GM06990 (cell line): ENCODE results near the gene SECISBP2.
"Not testable (repeated sequence)": the region's sequence is repeated elsewhere in the genome, so short reads cannot be mapped to it uniquely, and the experiment has no call there.

Experiments used
- DNase-seq: peaks from one replicate; pipeline ENCODE4 v3.0.0-alpha.2; 2011; ENCODE audit not compliant: insufficient read length; ENCODE audit errors: extremely low read depth
- H3K27me3 ChIP-seq: replicated peaks from 2 replicates; pipeline ENCODE4 v1.6.0; 2011; ENCODE audit warnings: low read length; ENCODE audit not compliant: control insufficient read depth, insufficient read depth
- H3K36me3 ChIP-seq: 2 replicates; pipeline ENCODE4 v1.5.1; 2011; ENCODE audit warnings: low read length; ENCODE audit not compliant: control insufficient read depth, insufficient read depth
- H3K4me3 ChIP-seq: replicated peaks from 2 replicates; pipeline ENCODE4 v1.5.1; 2011; ENCODE audit warnings: low read depth, mild to moderate bottlenecking, control low read depth, low read length
- CTCF ChIP-seq: IDR thresholded peaks from 2 replicates; pipeline ENCODE4 v1.5.1; 2011; ENCODE audit warnings: low read length, control low read depth, mild to moderate bottlenecking, inconsistent platforms; ENCODE audit not compliant: insufficient read depth, poor library complexity, severe bottlenecking

SECISBP2 gene

GRCh38 chr9:89318123-89319014 is at the start of gene SECISBP2:
SECISBP2 (plus strand) TSS chr9:89318500; CDS start chr9:89318577, 77 bp downstream.
- Histone ChIP-seq H3K4me3 (peak within 1 kb of the TSS; percentile 81), H3K27me3 (no peaks in the 10 kb centered on the region), H3K36me3 (no peaks in the 10 kb centered on the region; the same call in 1 of the 2 replicates)
- peak; percentile 77 for TF ChIP-seq CTCF
- DNase-seq, result peak; percentile 97

DNA sequence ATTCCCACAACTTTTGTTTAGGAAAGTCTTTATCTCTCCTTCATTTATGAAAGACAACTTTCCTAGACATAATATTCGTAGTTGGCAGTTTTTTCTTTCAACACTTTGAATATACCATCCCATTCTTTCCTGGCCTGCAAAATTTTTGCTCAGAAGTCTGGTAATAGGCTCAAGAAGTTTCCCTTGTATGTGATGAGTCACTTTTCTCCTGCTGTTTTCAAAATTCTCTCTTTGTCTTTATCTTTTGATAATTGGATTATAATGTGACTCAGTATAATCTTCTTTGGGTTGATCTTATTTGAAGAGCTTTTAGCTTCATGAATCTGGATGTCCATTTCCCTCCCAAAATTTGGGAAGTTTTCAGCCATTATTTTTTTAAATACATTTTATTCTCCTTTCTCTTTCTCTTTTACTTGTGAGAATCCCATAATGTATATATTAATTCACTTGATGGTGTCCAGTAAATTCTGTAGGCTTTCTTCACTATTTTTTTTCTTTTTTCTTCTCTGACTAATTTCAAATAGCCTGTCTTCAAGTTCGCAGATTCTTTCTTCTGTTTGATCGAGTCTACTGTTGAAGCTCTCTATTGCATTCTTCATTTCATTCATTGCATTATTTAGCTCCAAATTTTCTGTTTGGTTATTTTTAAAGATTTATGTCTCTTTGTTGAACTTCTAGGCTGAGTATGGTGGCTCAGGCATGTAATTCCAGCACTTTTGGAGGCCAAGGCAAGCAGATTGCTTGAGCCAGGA is 44.6 kb upstream of the SECISBP2 start:
- no peaks in the 10 kb centered on the region for H3K27me3 ChIP-seq
- TF ChIP-seq CTCF, result no peak
- DNase-seq, result no peak
- H3K4me3 ChIP-seq, result no peak overlapping the region
- H3K36me3 ChIP-seq, result no peaks in the 10 kb centered on the region

GRCh38 chr9:89274838-89275237 is 43.5 kb upstream of the SECISBP2 start:
- Histone ChIP-seq H3K27me3 (no peaks in the 10 kb centered on the region), H3K4me3 (no peak overlapping the region), H3K36me3 (no peaks in the 10 kb centered on the region)
- no peak for TF ChIP-seq CTCF
- no peak for DNase-seq

DNA sequence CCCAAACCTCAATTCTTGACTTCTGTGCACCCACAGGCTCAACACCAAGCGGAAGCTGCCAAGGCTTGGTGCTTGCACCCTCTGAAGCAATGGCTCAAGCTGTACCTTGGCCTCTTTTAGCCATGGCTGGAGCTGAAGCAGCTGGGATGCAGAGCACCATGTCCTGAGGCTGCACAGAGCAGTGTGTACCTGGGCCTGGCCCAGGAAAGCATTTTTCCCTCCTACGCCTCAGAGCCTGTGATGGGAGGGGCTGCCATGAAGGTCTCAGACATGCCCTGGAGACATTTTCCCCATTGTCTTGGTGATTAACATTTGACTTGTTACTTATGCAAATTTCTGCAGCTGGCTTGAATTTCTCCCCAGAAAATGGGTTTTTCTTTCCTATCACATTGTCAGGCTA is 42.3 kb upstream of the SECISBP2 start:
- H3K4me3 ChIP-seq, DNase-seq, H3K36me3 ChIP-seq: not testable (repeated sequence)

GRCh38 chr9:89277043-89277442 is 41.3 kb upstream of the SECISBP2 start:
- TF ChIP-seq CTCF, result no peak
- Histone ChIP-seq H3K27me3 (no peaks in the 10 kb centered on the region), H3K36me3 (no peaks in the 10 kb centered on the region), H3K4me3 (no peak overlapping the region)
- DNase-seq, result no peak

More for the DNA sequence above, 42.3 kb upstream of the SECISBP2 start:
- H3K27me3 ChIP-seq, result not testable (repeated sequence)

- Histone ChIP-seq H3K4me3 (no peak overlapping the region), H3K27me3 (no peaks in the 10 kb centered on the region), H3K36me3 (no peaks in the 10 kb centered on the region)
- no peak for DNase-seq
- no peak for TF ChIP-seq CTCF
Measured at GRCh38 chr9:89277454-89277853, 40.8 kb upstream of the SECISBP2 start.
